Esophagus squamous epithelium (tissue), 5 donors: ENCODE measurements around the gene KLRB1. TPM values are rescaled to one million over a fixed set of nuclear protein-coding genes. Genes with fewer than 3 reads are reported as not detected.

Experiments
- DNase-seq: peaks from one replicate; lab custom pipeline; 2025; lab: John Stamatoyannopoulos, UW
- H3K27ac ChIP-seq, 4 donors: fragments of 200-600 bp; sonication (generic); one replicate each; pipeline ENCODE4 v1.5.1; 2016 to 2019; ENCODE audit warnings: mild to moderate bottlenecking in 1 of 4
- H3K27me3 ChIP-seq, 4 donors: fragments of 200-600 bp; sonication (generic); 1 replicate in 3 of 4; 2 replicates in 1 of 4; pipeline versions ENCODE4 v1.5.1 to v1.6.0; 2017 to 2021; ENCODE audit warnings: antibody characterized with exemption in 1 of 4
- H3K36me3 ChIP-seq, 3 donors: fragments of 200-600 bp; sonication (generic); one replicate each; pipeline ENCODE4 v1.5.1; 2016 to 2019
- H3K4me1 ChIP-seq, 3 donors: fragments of 200-600 bp; sonication (generic); one replicate each; pipeline ENCODE4 v1.5.1; 2017 to 2019
- H3K4me3 ChIP-seq, 4 donors: fragments of 200-600 bp; sonication (generic); 1 replicate in 3 of 4; 2 replicates in 1 of 4; pipeline ENCODE4 v1.5.1; 2016 to 2019; ENCODE audit warnings: mild to moderate bottlenecking in 2 of 4, moderate library complexity in 1 of 4
- H3K9me3 ChIP-seq, 3 donors: fragments of 200-600 bp; sonication (generic); one replicate each; pipeline ENCODE4 v1.5.1; 2016 to 2019
- CTCF ChIP-seq, 6 experiments: fragments of 450-650 bp in 4 of 6; fragments of 200-600 bp in 2 of 6; sonication (generic) in 2 of 6; IDR thresholded peaks; one replicate each; pipeline ENCODE4 v1.5.1; 2016 to 2019; ENCODE audit warnings: antibody characterized with exemption in 6 of 6, mild to moderate bottlenecking in 4 of 6, moderate library complexity in 4 of 6
- POLR2A ChIP-seq, 4 donors: fragments of 450-650 bp; IDR thresholded peaks; one replicate each; pipeline ENCODE4 v1.6.1; 2017; ENCODE audit warnings: antibody characterized with exemption in 4 of 4, mild to moderate bottlenecking in 4 of 4, moderate library complexity in 3 of 4
- WGBS, 2 donors: methylation state at CpG; one replicate each; pipeline ENCODE4 v1.1.5; 2018; 5-methylcytosine and 5-hydroxymethylcytosine counted together
- intact Hi-C: fragments of 100-400 bp; cut with DNase I; formaldehyde crosslinking; loops from one replicate; pipeline ENCODE4 v1.15.0; 2022
- total RNA-seq, 4 donors: library from RNA; depleted of rRNA; stranded (reverse); fragments of >200 nt; gene quantifications; one replicate each; pipeline ENCODE4 v1.1.0, GENCODE V29; 2016
- donor health status: DM: yes; HTN: yes; CAD: no.

Gene KLRB1
- 1 to 10 TPM in 1 of 4 donors, under 1 TPM in 2, not detected in 1; 0.70 to 2.7 (median 0.97) TPM for total RNA-seq

GRCh38 chr12:9607716-9608115, at the start of gene KLRB1:
TSS of gene KLRB1 (minus strand) at chr12:9607916. CDS start at chr12:9607839, 77 bp downstream.
- no peak for DNase-seq
- intact Hi-C loops, result no loop called here
- no peak within 1 kb of the TSS for H3K4me3 ChIP-seq
- no peaks in the 10 kb centered on the region for H3K36me3 ChIP-seq
- 75 to 81% methylated on average over 2 of the region's 2 CpGs for WGBS, 2 donors
- TF ChIP-seq POLR2A (IDR thresholded peaks at IDR 0.05) (no peak), CTCF (IDR thresholded peaks at IDR 0.05) (no peak)
- H3K4me1 ChIP-seq, result no peaks in the 10 kb centered on the region
- H3K27ac ChIP-seq, result no peak within 1 kb of the TSS
- H3K27me3 ChIP-seq, result no peaks in the 10 kb centered on the region
- no peaks in the 10 kb centered on the region for H3K9me3 ChIP-seq

GRCh38 chr12:9651265-9651729, 43.6 kb upstream of the KLRB1 start:
- TF ChIP-seq POLR2A (IDR thresholded peaks at IDR 0.05) (no peak), CTCF (IDR thresholded peaks at IDR 0.05) (no peak)
- 42 to 65% methylated on average over 3 of the region's 3 CpGs for WGBS, 2 donors
- Histone ChIP-seq H3K36me3 (peaks cover 0 to 29% (median 0%) of the 10 kb centered on the region in 3 donors), H3K9me3 (no peaks in the 10 kb centered on the region), H3K4me3 (peak overlapping the region in 1 of 4 donors; percentile 16), H3K4me1 (peaks cover 20 to 42% (median 24%) of the 10 kb centered on the region in 3 donors), H3K27me3 (no peaks in the 10 kb centered on the region), H3K27ac (peak overlapping the region; percentile 81 to 94 (median 92))
- no peak for DNase-seq
- intact Hi-C loops, result no loop called here

- no peak for DNase-seq
- H3K4me3 ChIP-seq, result peak overlapping the region; percentile 39 to 74 (median 68)
- 11 to 20% methylated on average over 4 of the region's 4 CpGs for WGBS, 2 donors
- no peaks in the 10 kb centered on the region for H3K9me3 ChIP-seq
- intact Hi-C loops, result no loop called here
- TF ChIP-seq CTCF (IDR thresholded peaks at IDR 0.05), result no peak
- no peak for TF ChIP-seq POLR2A (IDR thresholded peaks at IDR 0.05)
- peaks cover 0 to 17% (median 0%) of the 10 kb centered on the region in 3 donors for H3K36me3 ChIP-seq
- peaks cover 20 to 42% (median 24%) of the 10 kb centered on the region in 3 donors for H3K4me1 ChIP-seq
- H3K27me3 ChIP-seq, result no peaks in the 10 kb centered on the region
- H3K27ac ChIP-seq, result peak overlapping the region; percentile 81 to 94 (median 92)
Measured at GRCh38 chr12:9650151-9650576, 42.4 kb upstream of the KLRB1 start.

- DNase-seq, result no peak
- TF ChIP-seq CTCF (IDR thresholded peaks at IDR 0.05) (no peak), POLR2A (IDR thresholded peaks at IDR 0.05) (no peak)
- WGBS, 2 donors, result 12 to 23% methylated on average over 5 of the region's 5 CpGs
- Histone ChIP-seq H3K4me3 (peak overlapping the region; percentile 39 to 74 (median 68)), H3K4me1 (peaks cover 20 to 42% (median 24%) of the 10 kb centered on the region in 3 donors), H3K9me3 (no peaks in the 10 kb centered on the region), H3K27ac (peak overlapping the region; percentile 81 to 94 (median 92)), H3K27me3 (no peaks in the 10 kb centered on the region), H3K36me3 (peaks cover 0 to 11% (median 0%) of the 10 kb centered on the region in 3 donors)
- intact Hi-C loops, result no loop called here
Measured at GRCh38 chr12:9649532-9649940, 41.8 kb upstream of the KLRB1 start.

- Histone ChIP-seq H3K4me3 (peak overlapping the region; percentile 39 to 74 (median 68)), H3K9me3 (no peaks in the 10 kb centered on the region), H3K36me3 (peaks cover 0 to 5% (median 0%) of the 10 kb centered on the region in 3 donors), H3K27ac (peak overlapping the region; percentile 81 to 94 (median 92)), H3K27me3 (no peaks in the 10 kb centered on the region), H3K4me1 (peaks cover 20 to 42% (median 24%) of the 10 kb centered on the region in 3 donors)
- intact Hi-C loops, result no loop called here
- 1 to 3% methylated on average over 13 of the region's 13 CpGs for WGBS, 2 donors
- TF ChIP-seq CTCF (IDR thresholded peaks at IDR 0.05) (no peak), POLR2A (IDR thresholded peaks at IDR 0.05) (no peak)
- DNase-seq, result no peak
Measured at GRCh38 chr12:9648701-9649531, 41.2 kb upstream of the KLRB1 start.
